ENCODE measurements around the gene NPAS3. TPM values are rescaled to one million over a fixed set of nuclear protein-coding genes. Genes with fewer than 3 reads are reported as not detected.

NPAS3 gene
- total RNA-seq, 1 donor from 2014 or later = 1.6 TPM

DNA sequence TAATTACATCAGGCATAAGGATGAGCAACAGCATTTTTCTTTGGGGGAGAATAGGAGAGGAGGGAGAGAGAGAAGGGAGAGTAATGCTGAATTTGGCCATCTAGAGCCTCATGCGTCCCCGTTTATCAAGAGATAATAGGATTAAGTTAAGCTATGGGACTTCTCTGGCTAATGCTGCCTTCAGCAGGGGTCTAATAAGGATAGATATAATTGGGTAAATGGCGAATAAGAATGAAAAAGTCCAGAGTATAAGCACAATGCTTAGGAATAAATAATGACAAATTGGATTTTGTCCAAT lies 542.2 kb downstream of the NPAS3 start:
- H3K36me3 Mint-ChIP-seq (ENCODE audit: low read depth, unreplicated experiment) = no peaks in the 10 kb centered on the region
- no peaks in the 10 kb centered on the region for H3K27me3 Mint-ChIP-seq (ENCODE audit: unreplicated experiment)
- H3K27ac Mint-ChIP-seq (ENCODE audit: unreplicated experiment) = no peak overlapping the region
- H3K9me3 Mint-ChIP-seq (ENCODE audit: unreplicated experiment) = no peaks in the 10 kb centered on the region
- no peak for DNase-seq (ENCODE audit: low spot score)
- H3K4me3 Mint-ChIP-seq (ENCODE audit: unreplicated experiment) = no peak overlapping the region
- TF ChIP-seq, protein P1, sequence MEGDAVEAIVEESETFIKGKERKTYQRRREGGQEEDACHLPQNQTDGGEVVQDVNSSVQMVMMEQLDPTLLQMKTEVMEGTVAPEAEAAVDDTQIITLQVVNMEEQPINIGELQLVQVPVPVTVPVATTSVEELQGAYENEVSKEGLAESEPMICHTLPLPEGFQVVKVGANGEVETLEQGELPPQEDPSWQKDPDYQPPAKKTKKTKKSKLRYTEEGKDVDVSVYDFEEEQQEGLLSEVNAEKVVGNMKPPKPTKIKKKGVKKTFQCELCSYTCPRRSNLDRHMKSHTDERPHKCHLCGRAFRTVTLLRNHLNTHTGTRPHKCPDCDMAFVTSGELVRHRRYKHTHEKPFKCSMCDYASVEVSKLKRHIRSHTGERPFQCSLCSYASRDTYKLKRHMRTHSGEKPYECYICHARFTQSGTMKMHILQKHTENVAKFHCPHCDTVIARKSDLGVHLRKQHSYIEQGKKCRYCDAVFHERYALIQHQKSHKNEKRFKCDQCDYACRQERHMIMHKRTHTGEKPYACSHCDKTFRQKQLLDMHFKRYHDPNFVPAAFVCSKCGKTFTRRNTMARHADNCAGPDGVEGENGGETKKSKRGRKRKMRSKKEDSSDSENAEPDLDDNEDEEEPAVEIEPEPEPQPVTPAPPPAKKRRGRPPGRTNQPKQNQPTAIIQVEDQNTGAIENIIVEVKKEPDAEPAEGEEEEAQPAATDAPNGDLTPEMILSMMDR (IDR thresholded peaks at IDR 0.05; ENCODE audit: unreplicated experiment) = no peak
- H3K4me1 Mint-ChIP-seq (ENCODE audit: unreplicated experiment) = peaks cover 5% of the 10 kb centered on the region

DNA sequence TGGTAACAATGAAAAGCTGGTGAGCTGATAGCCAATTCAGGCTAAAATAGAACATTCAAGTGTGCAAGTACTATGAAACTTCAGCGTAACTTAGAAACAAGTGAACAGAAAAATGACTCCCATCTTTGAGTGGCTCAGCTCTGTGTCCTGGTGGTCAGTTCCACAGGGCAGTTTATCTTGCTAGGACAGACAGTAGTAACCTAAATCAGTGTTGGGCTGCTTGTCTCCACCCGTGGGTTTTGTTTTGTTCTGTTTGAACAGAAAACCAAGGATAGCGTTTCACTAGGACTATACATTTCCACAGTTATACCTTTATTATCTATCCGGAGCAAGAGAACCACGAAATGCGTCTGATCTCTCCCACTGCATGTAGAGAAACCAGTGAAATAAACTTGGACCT lies 544.4 kb downstream of the NPAS3 start:
- no peaks in the 10 kb centered on the region for H3K36me3 Mint-ChIP-seq (ENCODE audit: low read depth, unreplicated experiment)
- H3K9me3 Mint-ChIP-seq (ENCODE audit: unreplicated experiment) = no peaks in the 10 kb centered on the region
- H3K27ac Mint-ChIP-seq (ENCODE audit: unreplicated experiment) = no peak overlapping the region
- no peaks in the 10 kb centered on the region for H3K27me3 Mint-ChIP-seq (ENCODE audit: unreplicated experiment)
- no peak overlapping the region for H3K4me3 Mint-ChIP-seq (ENCODE audit: unreplicated experiment)
- TF ChIP-seq, protein P1 (IDR thresholded peaks at IDR 0.05; ENCODE audit: unreplicated experiment) = no peak
- no peaks in the 10 kb centered on the region for H3K4me1 Mint-ChIP-seq (ENCODE audit: unreplicated experiment)
- DNase-seq (ENCODE audit: low spot score) = no peak

DNA sequence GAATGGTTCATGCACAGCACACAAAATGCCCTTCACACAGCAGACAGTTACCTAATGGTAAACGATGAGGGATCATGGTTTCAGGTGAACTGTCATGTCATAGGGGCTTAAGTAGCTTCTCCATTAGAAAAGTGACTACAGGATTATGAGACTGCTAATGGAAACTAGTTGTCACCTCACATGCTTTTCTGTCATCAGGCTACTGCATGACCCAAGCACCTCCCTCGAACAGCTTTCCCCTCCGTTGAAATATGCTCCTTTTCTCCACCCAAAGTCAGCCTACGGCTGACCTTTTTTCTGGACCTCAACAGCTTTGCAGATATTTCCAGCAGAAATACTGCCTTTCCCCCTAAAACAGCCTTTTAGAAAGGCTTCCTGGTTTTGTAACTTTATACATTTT lies 544.9 kb downstream of the NPAS3 start:
- DNase-seq (ENCODE audit: low spot score) = no peak
- H3K27ac Mint-ChIP-seq (ENCODE audit: unreplicated experiment) = no peak overlapping the region
- H3K4me1 Mint-ChIP-seq (ENCODE audit: unreplicated experiment) = no peaks in the 10 kb centered on the region
- no peaks in the 10 kb centered on the region for H3K27me3 Mint-ChIP-seq (ENCODE audit: unreplicated experiment)
- H3K36me3 Mint-ChIP-seq (ENCODE audit: low read depth, unreplicated experiment) = no peaks in the 10 kb centered on the region
- H3K4me3 Mint-ChIP-seq (ENCODE audit: unreplicated experiment) = no peak overlapping the region
- TF ChIP-seq, protein P1 (IDR thresholded peaks at IDR 0.05; ENCODE audit: unreplicated experiment) = no peak
- no peaks in the 10 kb centered on the region for H3K9me3 Mint-ChIP-seq (ENCODE audit: unreplicated experiment)

DNA sequence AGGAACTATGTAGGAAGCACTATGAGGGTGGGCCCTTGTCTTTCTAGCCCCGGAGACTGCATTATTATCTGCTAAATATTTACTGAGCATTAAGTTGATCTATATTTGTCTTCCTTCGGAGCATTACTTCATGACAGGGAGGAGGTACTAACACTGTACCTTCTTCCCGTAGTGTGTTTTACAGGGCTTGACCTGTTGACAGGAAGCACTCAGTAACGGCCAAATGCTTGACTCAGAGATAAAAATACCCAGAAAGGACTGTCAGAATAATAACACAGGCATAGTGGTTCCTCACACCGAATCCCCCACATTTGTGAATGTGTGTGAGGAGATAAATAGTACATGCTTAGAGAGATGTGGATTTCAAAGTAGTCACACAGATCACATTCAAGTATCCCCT lies 545.6 kb downstream of the NPAS3 start:
- no peaks in the 10 kb centered on the region for H3K9me3 Mint-ChIP-seq (ENCODE audit: unreplicated experiment)
- DNase-seq (ENCODE audit: low spot score) = no peak
- no peaks in the 10 kb centered on the region for H3K4me1 Mint-ChIP-seq (ENCODE audit: unreplicated experiment)
- TF ChIP-seq, protein P1 (IDR thresholded peaks at IDR 0.05; ENCODE audit: unreplicated experiment) = no peak
- H3K36me3 Mint-ChIP-seq (ENCODE audit: low read depth, unreplicated experiment) = no peaks in the 10 kb centered on the region
- no peak overlapping the region for H3K27ac Mint-ChIP-seq (ENCODE audit: unreplicated experiment)
- no peak overlapping the region for H3K4me3 Mint-ChIP-seq (ENCODE audit: unreplicated experiment)
- H3K27me3 Mint-ChIP-seq (ENCODE audit: unreplicated experiment) = no peaks in the 10 kb centered on the region

DNA sequence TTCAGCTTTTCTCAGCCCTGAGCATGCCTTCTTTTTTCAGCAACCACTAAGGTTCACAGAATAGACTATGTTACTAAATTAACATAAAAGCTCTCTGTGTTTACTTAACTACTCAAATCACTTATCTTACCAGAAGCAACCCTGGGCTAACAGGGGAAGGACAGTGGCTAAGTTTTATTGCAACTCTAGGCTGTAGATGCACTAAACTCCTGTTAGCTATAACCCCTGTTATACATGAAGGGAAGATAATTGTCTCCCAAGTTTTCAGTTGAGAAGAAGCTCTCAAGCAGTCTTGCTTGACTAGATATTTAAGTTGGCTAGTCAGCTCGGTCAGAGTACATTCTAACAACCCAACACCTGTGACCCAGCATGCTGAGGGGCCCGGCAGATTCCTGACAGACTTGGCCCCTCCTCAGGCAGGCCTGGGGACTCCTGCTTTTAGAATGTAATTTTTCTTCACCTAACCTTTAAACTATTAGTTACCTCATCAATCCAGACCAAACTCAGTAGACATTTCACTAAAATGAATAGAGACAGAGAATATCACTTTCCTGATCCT lies 547.7 kb downstream of the NPAS3 start:
- no peaks in the 10 kb centered on the region for H3K36me3 Mint-ChIP-seq (ENCODE audit: low read depth, unreplicated experiment)
- DNase-seq (ENCODE audit: low spot score) = no peak
- H3K4me1 Mint-ChIP-seq (ENCODE audit: unreplicated experiment) = no peaks in the 10 kb centered on the region
- TF ChIP-seq, protein P1 (IDR thresholded peaks at IDR 0.05; ENCODE audit: unreplicated experiment) = no peak
- H3K9me3 Mint-ChIP-seq (ENCODE audit: unreplicated experiment) = no peaks in the 10 kb centered on the region
- H3K4me3 Mint-ChIP-seq (ENCODE audit: unreplicated experiment) = no peak overlapping the region
- no peaks in the 10 kb centered on the region for H3K27me3 Mint-ChIP-seq (ENCODE audit: unreplicated experiment)
- H3K27ac Mint-ChIP-seq (ENCODE audit: unreplicated experiment) = no peak overlapping the region
